GM21576 (cell line): Measurements from ENCODE around the gene CFDP1.
"Not testable (repeated sequence)": the region's sequence is repeated elsewhere in the genome, so short reads cannot be mapped to it uniquely, and the experiment has no call there.

ENCODE experiments used
- ATAC-seq: cut with Tn5 transposase; IDR thresholded peaks from one replicate; pipeline ENCODE4 v1.9.1; 2021; ENCODE audit warnings: mild to moderate bottlenecking, moderate library complexity; ENCODE audit not compliant: unreplicated experiment

The CFDP1 gene

DNA sequence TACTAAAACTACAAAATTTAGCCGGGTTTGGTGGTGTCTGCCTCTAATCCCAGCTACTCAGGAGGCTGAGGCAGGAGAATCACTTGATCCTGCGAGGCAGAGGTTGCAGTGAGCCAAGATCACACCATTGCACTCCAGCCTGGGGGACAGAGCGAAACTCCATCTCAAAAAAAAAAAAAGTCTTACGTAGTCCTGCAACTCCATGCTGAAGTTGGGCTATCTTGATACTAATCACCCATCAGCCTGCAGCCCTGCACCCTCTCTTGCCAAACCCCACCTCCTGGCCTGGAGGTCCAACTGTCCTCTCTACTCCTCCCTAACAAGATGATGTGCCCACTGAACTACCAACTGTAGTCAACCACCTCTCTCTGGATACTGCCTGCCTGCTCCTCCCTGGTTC, 26.4 kb upstream of the CFDP1 start:
- no peak for ATAC-seq

DNA sequence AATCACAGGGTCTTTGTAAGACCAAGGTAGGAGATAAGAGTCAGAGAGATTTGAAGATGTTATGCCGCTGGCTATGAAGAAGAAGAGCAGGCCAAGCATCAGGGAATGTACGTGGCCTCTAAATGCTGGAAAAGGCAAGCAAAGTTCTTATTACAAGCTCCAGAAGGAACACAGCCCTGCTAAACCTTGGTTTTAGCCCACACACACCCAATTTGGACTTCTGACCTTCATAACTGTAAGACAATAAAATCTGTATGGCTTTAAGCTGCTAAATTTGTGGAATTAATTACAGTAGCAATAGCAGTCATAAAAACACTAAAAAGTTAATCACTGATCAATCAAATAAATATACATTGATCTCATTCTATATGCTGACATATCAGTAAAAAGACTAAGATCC, 25.1 kb upstream of the CFDP1 start:
- ATAC-seq, result no peak

DNA sequence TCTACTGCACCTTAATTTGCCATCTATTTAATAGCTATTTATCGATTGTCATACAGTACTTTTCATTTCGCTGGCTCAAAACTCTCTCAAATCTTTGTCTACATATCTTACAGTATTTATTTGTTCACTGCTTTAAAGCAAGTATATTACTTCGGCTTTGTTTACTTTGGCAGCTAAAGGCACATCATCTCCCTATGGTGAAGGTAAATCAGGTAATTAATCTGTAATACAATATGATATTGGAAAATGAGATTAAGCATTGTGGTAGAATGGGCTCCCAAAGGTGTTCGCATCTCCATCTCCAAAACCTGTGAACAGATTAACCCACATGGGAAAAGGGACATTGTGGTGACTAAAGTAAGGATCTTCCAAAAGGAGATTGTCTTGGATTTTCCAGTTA, 24.7 kb upstream of the CFDP1 start:
- ATAC-seq, result no peak

DNA sequence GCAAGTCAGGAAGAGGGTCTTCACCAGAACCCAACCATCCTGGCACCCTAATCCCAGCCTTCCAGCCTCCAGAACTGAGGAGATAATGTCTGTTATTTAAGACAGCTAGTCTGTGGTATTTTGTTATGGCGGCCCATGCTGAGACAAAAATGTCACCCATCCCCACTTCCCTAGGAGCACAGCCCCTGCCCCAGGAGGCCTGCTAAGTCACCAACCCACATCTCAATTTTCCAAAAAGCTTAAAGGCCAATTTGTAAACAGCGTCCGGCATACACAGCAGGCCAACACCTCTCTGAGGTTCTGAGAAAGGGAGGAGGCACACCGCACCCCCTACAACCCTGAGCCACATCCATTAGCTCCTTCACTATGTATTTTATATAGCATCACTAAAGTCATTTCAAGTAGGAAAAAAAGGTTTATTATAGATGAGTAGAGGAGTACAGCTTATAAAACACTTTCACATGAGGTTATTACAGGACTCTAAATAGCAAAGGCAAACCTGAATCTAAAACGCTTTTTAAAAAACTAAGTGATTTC, 24.2 kb upstream of the CFDP1 start:
- no peak for ATAC-seq

DNA sequence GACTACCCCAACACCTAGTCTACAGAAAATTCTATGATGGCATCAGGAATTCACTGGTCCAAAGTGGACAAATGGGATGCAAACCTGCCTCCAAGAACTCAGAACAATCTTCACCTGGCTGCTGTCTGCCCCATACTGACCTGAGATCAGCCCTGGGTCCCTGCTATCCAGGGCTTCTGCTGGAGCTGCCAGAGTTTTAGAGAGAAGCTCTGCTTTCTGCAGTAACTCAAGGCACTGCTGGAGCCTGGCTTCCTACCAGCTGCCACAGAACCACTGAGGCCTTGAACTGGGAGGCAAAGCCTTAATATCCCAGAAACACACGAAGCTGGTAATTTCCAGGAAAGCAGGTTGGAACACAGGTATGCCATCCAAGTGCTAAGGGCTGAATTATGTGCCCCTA, 23.7 kb upstream of the CFDP1 start:
- no peak for ATAC-seq

DNA sequence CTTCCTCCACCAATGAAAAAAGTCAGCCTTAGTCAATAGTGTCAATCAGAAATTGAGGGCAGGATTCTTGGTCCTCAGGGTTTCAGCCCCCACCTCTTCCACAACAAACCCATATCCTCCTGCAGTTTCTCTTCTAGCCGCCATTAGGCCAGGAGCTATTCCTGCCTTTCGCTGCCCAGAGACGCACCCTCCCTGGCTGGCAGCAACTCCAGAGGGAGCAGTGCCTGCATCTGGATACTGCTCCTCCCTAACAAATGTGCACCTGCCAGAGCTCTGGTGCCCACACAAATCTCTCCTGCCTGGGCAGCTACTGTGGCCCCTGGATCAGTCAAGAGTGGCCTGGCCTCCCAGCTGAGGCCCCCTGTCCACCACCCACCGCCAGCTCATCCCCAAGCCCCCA, 23.2 kb upstream of the CFDP1 start:
- ATAC-seq, result not testable (repeated sequence)

DNA sequence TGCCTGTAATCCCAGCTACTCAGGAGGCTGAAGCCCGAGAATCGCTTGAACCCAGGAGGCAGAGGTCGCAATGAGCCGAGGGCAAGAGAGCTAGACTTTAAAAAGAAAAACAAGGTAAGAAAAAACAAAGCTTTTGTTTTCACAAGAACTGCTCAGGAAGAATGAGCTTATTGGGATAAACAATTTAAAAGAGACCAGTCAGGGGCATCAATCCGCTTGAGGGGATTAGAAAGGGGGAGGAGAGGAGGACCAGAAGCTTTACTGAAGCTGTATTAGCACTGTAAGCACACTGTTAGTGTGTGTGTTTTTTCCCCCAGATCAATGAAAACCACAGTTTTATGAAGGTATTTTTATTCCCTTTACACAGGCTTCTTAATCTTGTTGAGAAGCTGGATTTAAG, 22.4 kb upstream of the CFDP1 start:
- ATAC-seq, result no peak

DNA sequence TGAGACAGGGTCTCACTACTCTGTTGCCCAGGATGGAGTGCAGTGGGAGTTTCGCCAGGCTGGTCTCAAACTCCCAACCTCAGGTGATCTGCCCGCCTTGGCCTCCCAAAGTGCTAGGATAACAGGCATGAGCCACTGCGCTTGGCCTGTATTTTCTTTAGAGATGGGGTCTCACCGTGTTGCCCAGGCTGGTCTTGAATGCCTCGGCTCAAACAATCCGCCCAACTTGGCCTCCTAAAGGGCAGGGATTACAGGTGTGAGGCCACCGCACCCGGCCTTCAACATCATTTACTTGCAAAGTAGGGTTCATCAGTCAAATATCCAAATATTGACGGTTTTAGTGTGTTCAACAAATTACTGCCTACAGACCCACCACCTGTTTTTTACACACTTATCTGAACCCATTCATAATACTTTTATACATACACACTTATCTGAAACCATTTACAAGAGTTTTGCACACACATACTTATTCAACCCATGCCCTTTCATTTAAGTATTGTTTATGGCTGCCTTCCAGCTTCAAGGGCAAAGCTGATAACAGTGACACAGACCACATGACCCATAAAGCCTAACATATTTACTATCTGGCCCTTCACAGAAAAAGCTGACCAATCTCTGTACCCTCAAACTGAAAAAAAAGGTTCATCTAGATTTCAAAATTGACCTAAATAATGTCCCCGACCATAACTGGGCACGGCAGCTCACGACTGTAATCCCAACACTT, 19.3 kb upstream of the CFDP1 start:
- ATAC-seq, result no peak

DNA sequence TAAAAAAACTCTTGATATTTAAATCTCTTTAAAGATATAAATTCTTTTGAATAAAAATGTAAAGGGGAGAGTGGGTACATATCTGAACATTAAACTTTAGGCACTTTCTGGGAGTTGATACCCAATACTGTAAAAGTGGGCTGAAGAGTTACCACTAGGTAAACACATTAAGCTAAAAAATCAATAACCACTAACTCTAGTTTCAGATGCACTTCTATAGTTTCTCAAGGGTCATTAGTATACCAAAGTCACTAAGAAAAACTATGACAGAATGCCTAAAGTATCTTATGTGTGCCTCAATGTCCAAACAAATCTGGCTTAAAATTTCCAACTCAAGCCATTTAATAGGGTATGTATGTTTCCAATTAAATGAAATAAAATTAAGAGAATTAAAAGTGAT, 13.1 kb upstream of the CFDP1 start:
- ATAC-seq, result no peak

DNA sequence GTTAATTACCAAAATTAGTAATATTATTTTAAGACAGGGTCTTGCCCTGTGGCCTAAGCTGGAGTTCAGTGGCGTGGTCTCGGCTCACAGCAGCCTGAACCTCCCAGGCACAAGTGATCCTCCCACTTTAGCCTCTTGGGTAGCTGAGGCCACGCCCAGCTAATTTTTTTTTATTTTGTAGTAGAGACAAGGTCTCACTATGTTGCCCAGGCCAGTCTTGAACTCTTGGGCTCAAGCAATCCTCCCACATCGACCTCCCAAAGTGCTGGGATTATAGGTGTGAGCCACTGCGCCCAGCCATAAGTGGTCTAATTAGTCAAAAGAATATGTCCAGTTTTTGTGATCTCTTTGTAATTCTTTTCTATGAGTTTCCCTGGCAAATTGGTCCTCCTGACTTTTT, 12.0 kb upstream of the CFDP1 start:
- ATAC-seq, result no peak

DNA sequence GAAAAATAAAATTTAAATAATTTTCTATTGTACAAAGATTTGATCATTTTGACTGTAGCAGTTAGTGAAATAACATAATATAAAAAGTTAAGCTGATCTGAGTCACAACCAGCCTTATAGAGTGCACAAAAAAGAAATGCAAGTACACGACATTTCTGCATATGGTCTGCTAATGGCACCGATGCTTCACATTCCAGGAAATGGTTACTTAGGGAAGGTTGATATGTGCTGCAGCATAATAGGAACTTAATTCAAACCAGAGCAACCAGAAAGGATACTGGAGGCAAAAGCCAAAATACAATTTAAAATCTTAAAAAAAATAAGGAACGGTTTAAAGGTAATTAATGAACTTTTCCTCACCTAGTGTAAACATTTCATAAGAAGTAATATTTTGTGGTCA, 10.0 kb upstream of the CFDP1 start:
- ATAC-seq, result no peak

DNA sequence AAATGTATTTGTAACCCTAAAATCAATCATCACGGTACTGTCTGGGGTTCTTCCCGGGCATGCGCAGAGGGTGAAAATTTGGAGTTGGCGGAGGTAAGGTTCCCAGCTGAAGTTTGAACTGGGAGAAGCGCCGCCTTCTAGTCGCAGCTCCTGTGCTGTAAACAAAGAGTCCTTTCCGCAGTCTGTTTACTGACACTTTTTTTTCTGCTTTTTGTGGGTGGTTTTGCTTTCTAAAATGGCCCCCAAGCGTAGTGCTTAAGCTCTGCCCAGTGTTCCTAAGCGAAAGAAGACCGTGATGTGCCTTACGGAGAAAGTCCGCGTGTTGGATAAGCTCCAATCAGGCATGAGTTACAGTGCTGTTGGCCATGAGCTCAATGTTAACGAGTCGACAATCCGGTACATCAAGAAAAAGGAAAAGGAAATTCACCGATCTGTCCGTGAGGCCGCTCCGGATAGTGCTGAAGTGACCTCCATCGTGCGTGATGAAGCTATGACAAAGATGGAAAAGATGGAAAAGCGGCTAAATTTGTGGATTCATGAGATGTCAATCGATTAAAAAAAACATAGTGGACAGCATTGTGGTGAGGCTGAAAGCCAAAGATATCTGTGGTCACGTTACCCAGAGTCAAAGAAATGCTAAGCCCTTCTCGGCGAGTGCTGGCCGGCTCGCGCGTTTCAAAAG, 570 bp upstream of the CFDP1 start:
- ATAC-seq, result peak; percentile 61

DNA sequence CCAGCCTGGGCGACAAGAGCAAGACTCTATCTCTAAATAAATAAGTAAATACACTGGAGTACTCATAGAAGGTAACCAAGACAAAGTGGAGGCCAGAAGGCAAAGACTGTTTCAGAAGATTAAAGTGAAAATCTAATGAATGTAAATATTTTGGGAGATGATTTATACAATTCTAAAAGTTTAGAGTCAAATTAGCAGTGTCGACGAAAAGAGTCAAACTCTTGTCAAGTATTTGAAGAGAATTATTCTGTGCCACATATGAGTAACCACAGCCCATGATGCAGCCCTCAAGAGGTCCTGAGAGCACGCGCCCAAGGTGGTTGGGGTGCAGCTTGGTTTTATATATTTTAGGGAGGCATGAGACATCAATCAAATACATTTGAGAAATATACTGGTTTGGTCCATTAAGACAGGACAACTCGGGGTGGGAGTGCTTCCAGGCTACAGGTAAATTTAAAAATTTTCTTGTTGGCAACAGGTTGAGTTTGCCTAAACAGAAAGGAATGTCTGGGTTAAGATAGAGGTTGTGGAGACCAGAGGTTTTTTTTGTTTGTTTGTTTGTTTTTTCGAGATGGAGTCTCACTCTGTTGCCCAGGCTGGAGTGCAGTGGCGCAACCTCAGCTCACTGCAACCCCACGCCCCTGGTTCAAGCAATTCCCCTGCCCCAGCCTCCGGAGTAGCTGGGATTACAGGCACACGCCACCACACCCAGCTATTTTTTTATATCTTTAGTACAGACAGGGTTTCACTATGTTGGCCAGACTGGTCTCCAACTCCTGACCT, 3.5 kb downstream of the CFDP1 start:
- ATAC-seq, result no peak

DNA sequence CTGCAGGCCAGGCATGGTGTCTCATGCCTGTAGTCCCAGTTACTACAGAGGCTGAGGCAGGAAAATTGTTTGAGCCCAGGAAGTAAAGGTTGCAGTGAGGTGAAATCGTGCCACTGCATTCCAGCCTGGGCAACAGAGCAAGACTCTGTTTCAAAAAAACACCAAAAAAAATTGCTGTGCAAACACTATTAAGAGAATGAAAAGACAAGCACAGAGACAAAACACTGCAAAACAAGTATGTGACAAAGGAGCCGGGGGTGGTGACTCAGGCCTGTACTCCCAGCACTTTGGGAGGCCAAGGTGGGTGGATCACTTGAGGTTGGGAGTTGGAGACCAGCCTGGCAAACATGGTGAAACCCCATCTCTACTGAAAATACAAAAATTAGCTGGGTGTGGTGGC, 6.8 kb downstream of the CFDP1 start:
- not testable (repeated sequence) for ATAC-seq

DNA sequence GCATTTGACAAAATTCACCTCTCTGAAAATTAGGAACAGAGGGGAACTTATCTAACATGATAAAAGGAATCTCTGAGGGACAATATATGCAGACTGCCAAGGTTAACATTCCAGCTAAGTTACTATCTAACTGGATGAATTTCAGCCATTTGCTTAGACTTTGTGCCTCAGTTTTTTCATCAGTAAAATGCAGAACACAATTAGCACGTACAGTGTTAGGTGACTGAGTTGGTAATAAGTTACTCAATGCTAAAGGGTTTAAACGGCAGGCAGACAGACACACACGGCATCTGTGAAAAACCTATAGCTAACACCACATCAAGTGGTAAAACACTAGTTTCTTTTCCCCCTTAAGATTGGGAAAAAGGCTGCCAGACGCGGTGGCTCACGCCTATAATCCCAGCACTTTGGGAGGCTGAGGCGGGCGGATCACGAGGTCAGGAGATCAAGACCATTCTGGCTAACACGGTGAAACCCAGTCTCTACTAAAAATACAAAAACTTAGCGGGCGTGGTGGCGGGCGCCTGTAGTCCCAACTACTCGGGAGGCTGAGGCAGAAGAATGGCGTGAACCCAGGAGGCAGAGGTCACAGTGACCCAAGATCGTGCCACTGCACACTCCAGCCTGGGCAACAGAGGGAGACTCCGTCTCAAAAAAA, 9.1 kb downstream of the CFDP1 start:
- ATAC-seq, result not testable (repeated sequence)

DNA sequence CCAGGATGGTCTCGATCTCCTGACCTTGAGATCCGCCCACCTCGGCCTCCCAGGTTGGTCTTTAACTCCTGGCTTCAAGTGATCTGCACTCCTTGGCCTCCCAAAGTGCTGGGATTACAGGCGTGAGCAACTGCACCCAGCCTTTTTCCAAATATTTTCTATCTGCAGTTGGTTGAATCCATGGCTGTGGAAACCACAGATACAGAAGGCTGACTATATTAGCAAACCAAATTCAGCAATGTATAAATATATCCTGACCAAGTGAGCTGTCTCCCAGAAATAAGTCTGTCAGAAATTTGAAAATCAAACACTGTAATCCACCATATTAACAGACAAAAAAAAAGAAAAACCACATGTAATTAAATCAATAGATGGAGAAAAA, 9.6 kb downstream of the CFDP1 start:
- ATAC-seq, result no peak

DNA sequence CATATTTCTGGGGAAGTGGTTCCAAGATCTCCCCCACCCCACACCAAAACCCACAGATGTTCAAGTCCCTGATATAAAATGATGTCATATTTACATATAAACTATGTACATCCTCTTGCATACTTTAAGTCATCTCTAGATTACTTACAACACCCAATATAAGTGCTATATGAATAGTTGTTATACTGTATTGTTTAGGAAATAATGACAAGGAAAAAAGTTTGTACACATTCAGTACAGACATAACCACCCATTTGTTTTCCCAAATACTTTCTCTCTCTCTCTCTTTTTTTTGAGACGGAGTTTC, 11.5 kb downstream of the CFDP1 start:
- ATAC-seq, result no peak

DNA sequence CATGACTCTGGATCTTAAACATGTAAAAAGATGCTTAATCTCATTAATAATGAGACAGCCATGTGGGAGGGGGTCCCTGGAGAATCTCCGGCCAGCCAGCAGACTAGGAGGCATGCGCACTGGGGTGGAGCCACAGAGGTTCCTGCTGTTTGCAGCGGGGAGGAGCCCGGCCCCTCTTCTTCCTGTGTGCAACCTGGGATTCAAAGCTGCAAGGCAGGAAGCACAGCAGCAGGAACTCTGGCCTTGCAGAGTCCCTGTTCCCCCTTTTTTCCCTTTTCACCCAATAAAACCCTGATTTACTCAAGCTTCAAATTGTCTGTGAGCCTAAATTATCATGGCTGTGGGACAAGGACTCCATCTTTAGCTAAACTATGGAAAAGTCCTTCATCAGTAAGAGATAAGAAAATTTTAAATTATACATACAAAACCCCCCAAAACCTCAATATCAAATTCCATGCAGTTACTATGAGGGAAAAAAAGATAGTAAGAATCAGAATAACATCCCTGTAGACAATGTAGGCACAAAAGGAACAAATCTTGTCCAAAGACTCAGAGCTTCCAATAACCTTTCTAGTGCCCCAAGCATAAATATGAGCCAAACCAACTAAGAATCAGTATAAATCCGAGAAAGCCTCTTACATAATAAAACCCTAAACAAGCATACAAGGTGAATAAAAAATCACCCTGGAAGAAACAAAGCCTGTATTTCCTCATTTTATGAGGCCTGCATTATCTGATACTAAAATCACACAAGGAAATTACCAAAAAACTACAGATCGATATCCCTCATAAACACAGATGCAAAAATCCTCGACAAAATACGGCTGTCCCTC, 12.1 kb downstream of the CFDP1 start:
- ATAC-seq, result peak; percentile 80

DNA sequence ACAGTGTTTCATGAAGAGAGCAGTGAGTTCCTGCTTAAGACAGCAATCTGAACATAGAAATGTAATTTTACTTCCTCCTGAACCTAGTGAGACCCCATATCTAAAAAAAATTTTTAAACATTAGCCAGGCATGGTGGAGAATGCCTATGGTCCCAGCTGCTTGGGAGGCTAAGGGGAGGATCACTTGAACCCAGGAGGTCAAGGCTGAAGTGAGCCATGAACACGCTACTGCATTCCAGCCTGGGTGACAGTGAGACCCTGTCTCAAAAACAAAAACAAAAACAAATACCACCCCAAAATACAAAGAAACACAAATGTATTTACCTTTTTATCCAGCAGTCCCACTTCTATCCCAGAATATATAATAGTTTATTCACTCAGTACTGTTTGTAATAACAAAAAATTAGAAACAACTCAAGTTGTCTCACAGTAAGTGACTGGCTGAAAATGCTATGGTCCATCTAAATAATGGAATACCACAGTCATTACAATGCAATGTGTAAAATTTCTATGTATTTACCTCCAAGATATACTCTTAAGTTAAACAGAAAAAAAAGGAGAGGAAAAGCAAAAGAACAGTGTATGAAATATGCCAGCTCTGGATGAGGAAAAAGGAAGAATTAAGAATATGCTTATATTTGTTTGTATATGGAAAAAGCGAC, 16.3 kb downstream of the CFDP1 start:
- ATAC-seq, result no peak
